Measurements from ENCODE around the gene RPS19. TPM values are rescaled to one million over a fixed set of nuclear protein-coding genes. Genes with fewer than 3 reads are reported as not detected.

The RPS19 gene
- total and polyA plus RNA-seq, 10 of the 15 experiments (the other 5 are each of a cell fraction or from before 2014, with no cell fraction given), result 2,615 to 5,578 (median 4,127) TPM

DNA sequence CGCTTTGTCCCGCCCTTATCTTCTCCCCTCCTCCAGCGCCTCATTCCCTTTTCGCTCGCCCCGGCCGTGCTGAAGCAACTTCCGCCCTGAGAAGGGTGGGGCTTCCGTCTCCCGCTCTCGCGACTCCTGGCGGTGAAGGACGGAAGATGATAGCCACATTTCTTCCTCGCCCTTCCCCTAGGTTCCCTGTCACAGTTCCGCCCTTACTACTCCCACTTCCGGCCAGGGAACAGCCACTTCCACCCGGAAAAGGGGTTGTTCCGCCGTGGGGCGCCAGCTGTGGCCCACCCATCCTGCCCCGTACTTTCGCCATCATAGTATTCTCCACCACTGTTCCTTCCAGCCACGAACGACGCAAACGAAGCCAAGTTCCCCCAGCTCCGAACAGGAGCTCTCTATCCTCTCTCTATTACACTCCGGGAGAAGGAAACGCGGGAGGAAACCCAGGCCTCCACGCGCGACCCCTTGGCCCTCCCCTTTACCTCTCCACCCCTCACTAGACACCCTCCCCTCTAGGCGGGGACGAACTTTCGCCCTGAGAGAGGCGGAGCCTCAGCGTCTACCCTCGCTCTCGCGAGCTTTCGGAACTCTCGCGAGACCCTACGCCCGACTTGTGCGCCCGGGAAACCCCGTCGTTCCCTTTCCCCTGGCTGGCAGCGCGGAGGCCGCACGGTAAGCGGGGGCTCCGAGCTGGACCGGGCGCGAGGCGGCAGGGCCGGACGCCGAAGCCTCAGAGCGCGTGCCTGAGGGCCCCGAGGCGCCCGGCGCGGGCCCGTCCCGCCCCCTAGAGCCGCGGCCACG lies at the start of gene RPS19 (continued):
- TF ChIP-seq MEF2B (IDR thresholded peaks at IDR 0.05; ENCODE audit: partially characterized antibody, poor library complexity, severe bottlenecking) (peak; percentile 36), ASH2L (IDR thresholded peaks at IDR 0.05; ENCODE audit: borderline replicate concordance, low read depth) (0 out of 2 replicates have a peak, but pooled peaks have one; percentile 48), RELB (IDR thresholded peaks at IDR 0.05; ENCODE audit: low read depth) (peak; percentile 96), YY1 (IDR thresholded peaks at IDR 0.05; ENCODE audit: low read depth, low read length) (peak; percentile 85), TBL1XR1 (IDR thresholded peaks at IDR 0.05; ENCODE audit: low read depth, low read length) (peak; percentile 46; the same call in 1 of the 2 replicates), MYB (IDR thresholded peaks at IDR 0.05; ENCODE audit: borderline replicate concordance, low read depth, low read length) (no peak), RUNX3 (IDR thresholded peaks at IDR 0.05; ENCODE audit: low read length) (peak; percentile 80), SUZ12 (IDR thresholded peaks at IDR 0.05; ENCODE audit: unreplicated experiment) (no peak), SMARCA5 (IDR thresholded peaks at IDR 0.05) (peak; percentile 96), ATF7 (IDR thresholded peaks at IDR 0.05; ENCODE audit: low read depth) (peak; percentile 97), KLF5 (IDR thresholded peaks at IDR 0.05; ENCODE audit: partially characterized antibody) (peak; percentile 71), IRF5 (IDR thresholded peaks at IDR 0.05; ENCODE audit: borderline replicate concordance) (peak; percentile 93), SRF (IDR thresholded peaks at IDR 0.05; ENCODE audit: low read depth in 2 of 2, low read length in 2 of 2) (peak in 1 of 2 experiments; percentile 61; a peak in 1 of 4 replicates), RBBP5 (conservative IDR thresholded peaks at IDR 0.05) (no peak), RELA (IDR thresholded peaks at IDR 0.05; ENCODE audit: borderline replicate concordance, partially characterized antibody) (peak; percentile 70), BRCA1 (IDR thresholded peaks at IDR 0.05; ENCODE audit: low read depth, low read length) (peak; percentile 97), GATAD2B (conservative IDR thresholded peaks at IDR 0.05; ENCODE audit: low read depth) (peak; percentile 78), MYC (IDR thresholded peaks at IDR 0.05; ENCODE audit: insufficient read depth, insufficient read length, insufficient replicate concordance, low read length, severe bottlenecking) (peak; percentile 98), FOS (IDR thresholded peaks at IDR 0.05; ENCODE audit: borderline replicate concordance, extremely low read depth, insufficient read length) (no peak), EGR1 (IDR thresholded peaks at IDR 0.05; ENCODE audit: borderline replicate concordance in 1 of 2, low read depth in 2 of 2, low read length in 2 of 2) (peak in 1 of 2 experiments; percentile 91; a peak in 2 of 3 replicates), BHLHE40 (IDR thresholded peaks at IDR 0.05; ENCODE audit: borderline replicate concordance in 1 of 2, low read depth in 2 of 2, low read length in 1 of 2) (peak; percentile 85 to 97), ZSCAN29 (IDR thresholded peaks at IDR 0.05) (peak; percentile 72; the same call in 1 of the 2 replicates)
- TF ChIP-seq, protein P1, sequence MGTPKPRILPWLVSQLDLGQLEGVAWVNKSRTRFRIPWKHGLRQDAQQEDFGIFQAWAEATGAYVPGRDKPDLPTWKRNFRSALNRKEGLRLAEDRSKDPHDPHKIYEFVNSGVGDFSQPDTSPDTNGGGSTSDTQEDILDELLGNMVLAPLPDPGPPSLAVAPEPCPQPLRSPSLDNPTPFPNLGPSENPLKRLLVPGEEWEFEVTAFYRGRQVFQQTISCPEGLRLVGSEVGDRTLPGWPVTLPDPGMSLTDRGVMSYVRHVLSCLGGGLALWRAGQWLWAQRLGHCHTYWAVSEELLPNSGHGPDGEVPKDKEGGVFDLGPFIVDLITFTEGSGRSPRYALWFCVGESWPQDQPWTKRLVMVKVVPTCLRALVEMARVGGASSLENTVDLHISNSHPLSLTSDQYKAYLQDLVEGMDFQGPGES (IDR thresholded peaks at IDR 0.05), result no peak
- TF ChIP-seq, protein P2, sequence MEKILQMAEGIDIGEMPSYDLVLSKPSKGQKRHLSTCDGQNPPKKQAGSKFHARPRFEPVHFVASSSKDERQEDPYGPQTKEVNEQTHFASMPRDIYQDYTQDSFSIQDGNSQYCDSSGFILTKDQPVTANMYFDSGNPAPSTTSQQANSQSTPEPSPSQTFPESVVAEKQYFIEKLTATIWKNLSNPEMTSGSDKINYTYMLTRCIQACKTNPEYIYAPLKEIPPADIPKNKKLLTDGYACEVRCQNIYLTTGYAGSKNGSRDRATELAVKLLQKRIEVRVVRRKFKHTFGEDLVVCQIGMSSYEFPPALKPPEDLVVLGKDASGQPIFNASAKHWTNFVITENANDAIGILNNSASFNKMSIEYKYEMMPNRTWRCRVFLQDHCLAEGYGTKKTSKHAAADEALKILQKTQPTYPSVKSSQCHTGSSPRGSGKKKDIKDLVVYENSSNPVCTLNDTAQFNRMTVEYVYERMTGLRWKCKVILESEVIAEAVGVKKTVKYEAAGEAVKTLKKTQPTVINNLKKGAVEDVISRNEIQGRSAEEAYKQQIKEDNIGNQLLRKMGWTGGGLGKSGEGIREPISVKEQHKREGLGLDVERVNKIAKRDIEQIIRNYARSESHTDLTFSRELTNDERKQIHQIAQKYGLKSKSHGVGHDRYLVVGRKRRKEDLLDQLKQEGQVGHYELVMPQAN (conservative IDR thresholded peaks at IDR 0.05), result peak; percentile 98

All from GM12878 (cell line).